Stomach (tissue), 19 donors: Measurements from ENCODE around the gene CAB39L. TPM values are rescaled to one million over a fixed set of nuclear protein-coding genes. Genes with fewer than 3 reads are reported as not detected.

Experiments
- DNase-seq, 2 donors: peaks; one replicate each; pipeline versions ENCODE4 v3.0.0 to v3.0.0-alpha.2; 2013 to 2019
- H3K27ac ChIP-seq, 5 donors: fragments of 200-600 bp in 4 of 5; sonication (generic) in 4 of 5; one replicate each; pipeline ENCODE4 v1.5.1; 2013 to 2019; ENCODE audit warnings: mild to moderate bottlenecking in 1 of 5, moderate library complexity in 1 of 5
- H3K27me3 ChIP-seq, 3 donors: fragments of 200-600 bp; sonication (generic); one replicate each; pipeline ENCODE4 v1.5.1; 2017 to 2019; ENCODE audit warnings: mixed run types in 1 of 3
- H3K36me3 ChIP-seq, 4 donors: fragments of 200-600 bp; sonication (generic); 1 replicate in 3 of 4; 2 replicates in 1 of 4; pipeline ENCODE4 v1.5.1; 2016 to 2019
- H3K4me1 ChIP-seq, 4 donors: fragments of 200-600 bp; sonication (generic); one replicate each; pipeline ENCODE4 v1.5.1; 2016 to 2019
- H3K4me3 ChIP-seq, 4 donors: fragments of 200-600 bp; sonication (generic) in 3 of 4; one replicate each; pipeline ENCODE4 v1.5.1; 2016 to 2019; ENCODE audit warnings: mild to moderate bottlenecking in 1 of 4
- H3K9me3 ChIP-seq, 4 donors: fragments of 200-600 bp; sonication (generic); one replicate each; pipeline ENCODE4 v1.5.1; 2016 to 2019
- CTCF ChIP-seq, 7 experiments: fragments of 450-650 bp in 4 of 7; fragments of 200-600 bp in 3 of 7; sonication (generic) in 3 of 7; IDR thresholded peaks; one replicate each; pipeline ENCODE4 v1.5.1; 2016 to 2019; ENCODE audit warnings: antibody characterized with exemption in 7 of 7, control low read depth in 2 of 7, mild to moderate bottlenecking in 1 of 7
- EP300 ChIP-seq: sonication (generic); formaldehyde crosslinking; IDR thresholded peaks from one replicate; pipeline ENCODE4 v1.6.1; 2017; ENCODE audit warnings: antibody characterized with exemption
- POLR2A ChIP-seq, 4 donors: fragments of 450-650 bp; IDR thresholded peaks; one replicate each; pipeline ENCODE4 v1.6.1; 2016; ENCODE audit warnings: antibody characterized with exemption in 4 of 4, control low read depth in 2 of 4, mild to moderate bottlenecking in 1 of 4, moderate library complexity in 1 of 4
- POLR2AphosphoS5 ChIP-seq, 3 donors: sonication (generic); formaldehyde crosslinking; IDR thresholded peaks; one replicate each; pipeline ENCODE4 v1.6.1; 2016; ENCODE audit warnings: antibody characterized with exemption in 3 of 3
- WGBS, 5 donors: extraction: QIAGEN DNeasy Blood & Tissue Kit in 3 of 5; methylation state at CpG; one replicate each; pipeline versions ENCODE4 v1.1.5 to v1.1.7; 2013 to 2018; 5-methylcytosine and 5-hydroxymethylcytosine counted together
- intact Hi-C: fragments of 100-400 bp; cut with DNase I; formaldehyde crosslinking; loops from one replicate; pipeline ENCODE4 v1.15.1; 2023; ENCODE audit warnings: low total_unique reads
- long read RNA-seq, 10 donors: transcript quantifications; one replicate each; lab custom pipeline, GENCODE V29; 2026
- polyA plus RNA-seq, 3 donors: library from polyadenylated mRNA; stranded (reverse); fragments of 200-250 nt; gene quantifications; one replicate each; pipeline ENCODE4 v1.2.3, GENCODE V29; 2013
- total RNA-seq, 5 donors: library from RNA; depleted of rRNA; stranded (reverse); fragments of >200 nt; gene quantifications; one replicate each; pipeline versions ENCODE4 v1.1.0 to v1.2.3, GENCODE V29; 2014 to 2016
- donor health status: healthy with polysubstance abuse.
- donor health status: Bipolar disorder and iron deficiency.
- donor health status: healthy.

The CAB39L gene
- total RNA-seq (10 to 100 TPM; 29.3 to 61.6 (median 45.5) TPM), polyA plus RNA-seq (10 to 100 TPM; 11.4 to 20.2 (median 12.0) TPM)
- long read RNA-seq, donor 1, result 0 reads
- long read RNA-seq, donor 2, partial matches to known transcripts, result 0 of 1 reads
- long read RNA-seq, donor 2, other reads (novel, unspliced or antisense), result 0 of 1 reads
- long read RNA-seq, donor 3, partial matches to known transcripts, result 0 of 5 reads
- long read RNA-seq, donor 3, other reads (novel, unspliced or antisense), result 0 of 5 reads
- long read RNA-seq, donor 4, result 0 reads
- long read RNA-seq, donor 5, partial matches to known transcripts, result 5 of 8 reads
- long read RNA-seq, donor 5, other reads (novel, unspliced or antisense), result 0 of 8 reads
- long read RNA-seq, donor 6, transcript CAB39L-202 (9 exons, 3,676 nt), result major isoform, 5 of 13 reads
- long read RNA-seq, donor 6, partial matches to known transcripts, result 5 of 13 reads
- long read RNA-seq, donor 6, other reads (novel, unspliced or antisense), result 0 of 13 reads
- long read RNA-seq, donor 7, partial matches to known transcripts, result 0 of 2 reads
- long read RNA-seq, donor 7, other reads (novel, unspliced or antisense), result 0 of 2 reads
- long read RNA-seq, donor 8, partial matches to known transcripts, result 0 of 1 reads
- long read RNA-seq, donor 8, other reads (novel, unspliced or antisense), result 0 of 1 reads
- long read RNA-seq, donor 9, partial matches to known transcripts, result 0 of 2 reads
- long read RNA-seq, donor 9, other reads (novel, unspliced or antisense), result 0 of 2 reads
- long read RNA-seq, donor 10, partial matches to known transcripts, result 0 of 1 reads
- long read RNA-seq, donor 10, other reads (novel, unspliced or antisense), result 0 of 1 reads

- peaks cover 12 to 49% (median 37%) of the 10 kb centered on the region in 4 donors for H3K4me1 ChIP-seq
- TF ChIP-seq EP300, result no peak
- TF ChIP-seq CTCF (IDR thresholded peaks at IDR 0.05), result peak in 5 of 7 experiments; percentile 12 to 51 (median 36)
- peak in 2 of 4 donors; percentile 45 to 68 for TF ChIP-seq POLR2A (IDR thresholded peaks at IDR 0.05)
- peak; percentile 89 to 96 (median 93) for TF ChIP-seq POLR2AphosphoS5 (IDR thresholded peaks at IDR 0.05)
- H3K9me3 ChIP-seq, result no peaks in the 10 kb centered on the region
- H3K4me3 ChIP-seq, result peak within 1 kb of the TSS; percentile 71 to 82 (median 74)
- DNase-seq, result peak; percentile 99 to 100
- no peaks in the 10 kb centered on the region for H3K27me3 ChIP-seq
- 0 to 1% (median 1%) methylated on average over 17 to 53 of the region's 53 CpGs for WGBS, 5 donors
- H3K27ac ChIP-seq, result peak within 1 kb of the TSS; percentile 95 to 97 (median 96)
- H3K36me3 ChIP-seq, result no peaks in the 10 kb centered on the region
- intact Hi-C loops, result no loop called here
These were observed at the start of gene CAB39L, which contains the start of gene SETDB2 for GRCh38 chr13:49443704-49444523. Gene CAB39L (minus strand): TSS chr13:49444064. CDS start chr13:49382910, 61,154 bp downstream. Gene SETDB2 (plus strand): TSS chr13:49444274. CDS start chr13:49451894, 7,620 bp downstream.

GRCh38 chr13:49488563-49488962, 44.7 kb upstream of the CAB39L start:
- Histone ChIP-seq H3K9me3 (no peaks in the 10 kb centered on the region), H3K27me3 (no peaks in the 10 kb centered on the region), H3K4me3 (no peak overlapping the region), H3K27ac (no peak overlapping the region), H3K36me3 (peaks cover 0 to 57% (median 56%) of the 10 kb centered on the region in 4 donors), H3K4me1 (no peaks in the 10 kb centered on the region)
- 86 to 93% (median 88%) methylated on average over 2 of the region's 2 CpGs for WGBS, 5 donors
- DNase-seq, result no peak
- TF ChIP-seq CTCF (IDR thresholded peaks at IDR 0.05) (no peak), POLR2A (IDR thresholded peaks at IDR 0.05) (no peak), POLR2AphosphoS5 (IDR thresholded peaks at IDR 0.05) (no peak), EP300 (no peak)
- intact Hi-C loops, result no loop called here

GRCh38 chr13:49481788-49482187, 37.9 kb upstream of the CAB39L start:
- H3K4me3 ChIP-seq, result no peak overlapping the region
- no peak for TF ChIP-seq CTCF (IDR thresholded peaks at IDR 0.05)
- H3K9me3 ChIP-seq, result no peaks in the 10 kb centered on the region
- no peak overlapping the region for H3K27ac ChIP-seq
- WGBS, 5 donors, result 75 to 81% (median 80%) methylated on average over 5 of the region's 5 CpGs
- DNase-seq, result no peak
- peaks cover 18 to 94% (median 93%) of the 10 kb centered on the region in 4 donors for H3K36me3 ChIP-seq
- intact Hi-C loops, result no loop called here
- no peaks in the 10 kb centered on the region for H3K4me1 ChIP-seq
- no peaks in the 10 kb centered on the region for H3K27me3 ChIP-seq

- Histone ChIP-seq H3K27ac (no peak overlapping the region), H3K9me3 (no peaks in the 10 kb centered on the region), H3K27me3 (no peaks in the 10 kb centered on the region), H3K36me3 (peaks cover 24 to 92% (median 85%) of the 10 kb centered on the region in 4 donors), H3K4me1 (no peaks in the 10 kb centered on the region), H3K4me3 (no peak overlapping the region)
- intact Hi-C loops, result no loop called here
- 90 to 97% (median 94%) methylated on average over 7 of the region's 7 CpGs for WGBS, 5 donors
- no peak for DNase-seq
- no peak for TF ChIP-seq CTCF (IDR thresholded peaks at IDR 0.05)
- no peak for TF ChIP-seq POLR2A (IDR thresholded peaks at IDR 0.05)
- TF ChIP-seq POLR2AphosphoS5 (IDR thresholded peaks at IDR 0.05), result no peak
- TF ChIP-seq EP300, result no peak
These were observed 32.7 kb upstream of the CAB39L start for GRCh38 chr13:49476529-49476928.
